RCC 7860 (cell line): ENCODE results near the gene HMGCL.
"Not testable (repeated sequence)": the region's sequence is repeated elsewhere in the genome, so short reads cannot be mapped to it uniquely, and the experiment has no call there.

ENCODE experiments used
- DNase-seq: peaks from one replicate; pipeline ENCODE4 v3.0.0-alpha.2; 2015; ENCODE audit warnings: low spot score
- FAIRE-seq: peaks from 2 replicates; lab custom pipeline; 2012; peaks lifted over from hg19 to GRCh38; lab: Jason Lieb, UNC

The HMGCL gene

DNA sequence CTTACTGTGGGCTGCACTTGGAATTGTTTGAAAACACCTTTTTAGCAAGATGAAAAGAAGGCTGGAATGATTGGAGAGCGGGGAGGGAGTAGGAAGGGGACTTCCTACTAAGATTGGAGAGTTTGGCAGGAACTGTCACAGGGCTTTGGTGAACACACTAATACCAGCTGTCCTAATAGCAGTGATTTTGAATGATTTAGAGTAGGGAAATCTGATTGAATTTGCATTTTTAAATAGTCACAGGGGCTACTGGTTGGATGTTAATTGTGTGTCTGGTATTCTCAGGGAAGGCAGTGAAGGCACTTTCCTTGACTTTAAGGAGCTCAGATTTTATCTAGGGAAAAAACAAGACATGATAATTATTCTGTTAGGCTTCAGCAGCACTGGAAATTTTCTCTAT is 2.5 kb upstream of the HMGCL start:
- no peak for DNase-seq
- no peak for FAIRE-seq

DNA sequence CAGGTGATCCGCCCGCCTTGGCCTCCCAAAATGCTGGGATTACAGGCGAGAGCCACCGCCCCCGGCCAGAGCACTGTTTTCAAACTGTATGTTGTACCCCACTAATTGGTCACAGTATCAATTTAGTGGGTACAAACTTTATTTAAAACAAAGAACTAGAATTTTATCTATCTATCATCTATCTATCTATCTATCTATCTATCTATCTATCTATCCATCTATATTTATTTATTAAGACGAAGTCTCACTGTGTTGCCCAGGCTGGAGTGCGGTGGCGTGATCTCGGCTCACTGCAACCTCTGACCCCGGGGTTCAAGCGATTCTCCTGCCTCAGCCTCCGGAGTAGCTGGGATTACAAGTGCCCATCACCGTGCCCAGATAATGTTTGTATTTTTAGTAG is 1.4 kb upstream of the HMGCL start:
- not testable (repeated sequence) for FAIRE-seq, DNase-seq

- DNase-seq: no peak
- no peak for FAIRE-seq
Observed at GRCh38 chr1:23825762-23826522, 713 bp upstream of the HMGCL start.

GRCh38 chr1:23824711-23825075 is 536 bp downstream of the HMGCL start:
- FAIRE-seq (no peak), DNase-seq (no peak)

GRCh38 chr1:23823767-23824166 is 1.5 kb downstream of the HMGCL start:
- DNase-seq (no peak), FAIRE-seq (no peak)

DNA sequence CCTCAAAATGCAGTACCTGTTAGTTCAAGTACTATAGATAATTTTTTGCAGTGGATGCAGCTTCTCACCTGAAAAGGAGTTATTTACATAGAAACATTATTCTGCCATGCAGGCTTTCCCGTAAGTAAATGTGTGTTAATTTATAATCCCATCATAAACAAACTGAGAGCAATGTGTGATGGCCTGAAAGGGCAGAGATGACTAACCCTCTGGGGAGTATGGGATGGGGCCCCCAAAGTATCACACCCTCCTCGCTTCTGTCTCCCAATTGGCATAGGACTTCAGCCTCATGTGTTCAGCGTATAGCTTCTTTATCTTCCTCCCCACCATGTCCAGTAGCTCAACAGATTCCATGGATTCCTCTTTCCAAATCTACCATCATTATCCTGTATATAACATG is 7.6 kb downstream of the HMGCL start:
- FAIRE-seq: no peak
- DNase-seq: no peak

DNA sequence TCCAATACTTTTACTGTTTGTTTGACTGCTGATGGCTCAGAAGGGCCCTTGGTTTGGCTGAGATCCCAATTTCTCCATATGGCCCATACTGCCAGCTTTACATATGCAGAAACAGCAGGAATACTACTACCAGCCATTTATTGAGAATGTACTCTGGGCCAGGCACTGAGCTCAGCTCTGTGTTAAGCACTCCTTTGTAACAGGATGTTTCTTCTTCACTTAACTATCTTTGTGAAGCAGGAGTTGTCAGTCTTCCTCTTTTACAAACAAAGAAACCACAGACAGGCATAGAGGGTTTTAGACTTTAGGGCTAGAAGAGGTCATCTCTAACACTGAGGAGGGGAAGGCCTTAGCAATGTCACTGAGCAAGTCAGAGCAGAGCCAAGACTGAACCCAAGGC is 8.3 kb downstream of the HMGCL start:
- no peak for FAIRE-seq
- DNase-seq: no peak

- DNase-seq (no peak), FAIRE-seq (no peak)
Observed at GRCh38 chr1:23816361-23816760, 8.9 kb downstream of the HMGCL start.

GRCh38 chr1:23814016-23814415 is 11.2 kb downstream of the HMGCL start:
- DNase-seq (no peak), FAIRE-seq (no peak)

DNA sequence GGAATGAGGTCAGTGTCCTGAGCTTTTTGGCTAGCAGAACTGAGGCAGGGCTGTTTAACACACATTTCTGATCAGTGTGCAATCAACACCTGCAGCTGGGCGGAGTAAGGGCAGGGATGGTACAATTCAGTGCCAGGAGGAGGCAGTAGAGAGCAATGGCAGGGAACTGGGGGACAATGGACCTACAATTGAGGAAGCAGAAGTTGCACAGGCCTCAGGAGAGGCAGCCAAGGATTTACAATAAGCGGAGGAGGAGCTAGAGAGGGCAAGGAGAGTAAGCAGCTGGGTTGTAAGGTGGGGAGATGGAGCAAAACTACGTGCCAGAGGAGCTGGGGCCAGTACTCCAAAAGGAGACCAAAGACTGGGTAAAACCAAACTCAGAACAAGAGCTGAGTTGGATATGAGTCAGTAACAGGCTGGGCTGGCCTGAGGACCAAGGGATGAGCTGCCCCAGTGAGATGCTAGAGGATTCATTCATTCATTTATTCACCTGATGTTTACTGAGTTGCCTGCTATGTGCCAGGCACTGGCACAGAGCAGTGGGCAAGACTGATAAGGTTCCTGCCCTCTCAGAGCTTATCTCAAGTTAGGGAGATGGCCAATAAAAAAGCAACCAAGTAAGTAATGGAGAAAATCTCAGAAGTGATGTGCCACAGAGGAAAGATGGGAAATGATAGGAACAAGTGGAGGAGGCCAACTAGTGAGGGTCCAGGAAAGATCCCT is 14.2 kb downstream of the HMGCL start:
- DNase-seq (no peak), FAIRE-seq (no peak)

- DNase-seq: peak; percentile 58
- no peak for FAIRE-seq
Observed at GRCh38 chr1:23809751-23810171, 15.5 kb downstream of the HMGCL start.

- FAIRE-seq: no peak
- no peak for DNase-seq
Observed at GRCh38 chr1:23807453-23807852, 17.8 kb downstream of the HMGCL start.

DNA sequence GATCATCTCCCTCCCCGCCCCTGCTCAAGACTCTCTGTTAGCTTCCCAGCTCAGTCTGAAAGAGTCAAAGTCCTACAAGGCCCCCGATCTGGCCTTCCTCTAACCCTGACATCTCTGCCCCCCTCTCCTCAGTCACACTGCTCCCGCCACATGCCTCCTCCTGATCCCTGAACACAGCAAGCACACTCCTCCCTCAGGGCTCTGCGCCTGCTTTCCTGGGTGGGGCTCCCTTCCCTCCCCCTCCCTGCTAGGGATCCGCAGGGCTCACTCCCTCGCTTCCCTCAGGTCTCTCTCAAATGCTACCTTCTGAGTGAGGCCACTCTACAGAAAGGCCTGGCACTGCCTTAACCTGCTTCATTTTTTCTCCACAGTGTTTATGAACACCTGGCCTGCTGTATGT is 18.9 kb downstream of the HMGCL start:
- FAIRE-seq: no peak
- no peak for DNase-seq

- FAIRE-seq: no peak
- no peak for DNase-seq
Observed at GRCh38 chr1:23805025-23805424, 20.2 kb downstream of the HMGCL start.

DNA sequence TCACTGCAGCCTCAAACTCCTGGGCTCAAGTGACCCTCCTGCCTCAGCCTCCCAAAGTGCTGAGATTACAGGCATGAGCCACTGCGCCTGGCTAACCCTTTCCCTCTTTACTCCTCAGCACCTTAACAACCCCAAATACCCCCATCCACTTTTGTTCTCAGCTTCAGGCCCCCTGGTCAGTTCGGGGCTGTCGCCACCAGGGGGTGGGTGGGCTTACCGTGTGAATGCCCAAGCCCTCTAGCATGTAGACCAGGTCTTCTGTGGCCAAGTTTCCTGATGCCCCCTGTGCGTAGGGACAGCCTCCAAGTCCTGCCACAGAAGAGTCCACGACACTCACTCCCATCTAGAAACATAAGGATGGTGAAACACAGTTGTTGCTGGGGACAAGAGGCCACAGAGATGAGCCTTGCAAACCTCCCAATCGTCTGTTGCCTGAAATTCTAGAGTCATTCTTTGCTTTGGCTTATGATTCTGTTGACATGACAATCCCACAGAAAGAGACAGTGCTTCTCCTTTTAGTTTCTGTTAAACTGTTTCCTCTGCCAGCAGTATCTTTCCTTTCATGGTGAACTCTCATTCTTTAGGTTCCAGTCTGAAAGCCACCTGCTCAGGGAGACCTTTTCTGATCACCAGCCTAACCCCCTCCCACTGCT is 20.9 kb downstream of the HMGCL start:
- FAIRE-seq (no peak), DNase-seq (no peak)

DNA sequence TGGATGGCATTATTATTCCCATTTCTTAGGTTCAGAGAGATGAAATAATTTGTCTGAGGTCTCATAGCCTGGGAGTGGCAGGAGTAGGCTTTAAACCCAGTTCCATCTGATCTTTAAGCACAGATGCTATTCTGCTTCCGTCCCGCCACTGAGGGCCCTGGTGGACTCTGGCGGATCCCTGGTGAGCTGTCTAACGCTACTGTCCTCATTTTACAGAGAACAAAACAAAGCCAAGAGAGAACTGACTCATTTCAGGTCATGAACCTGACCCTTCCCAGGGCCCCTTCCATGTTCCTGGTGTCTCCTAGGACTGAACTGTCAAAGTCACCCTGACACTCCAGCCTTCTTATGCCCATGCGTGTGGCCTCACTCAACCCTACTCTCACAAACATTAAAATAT is 21.6 kb downstream of the HMGCL start:
- FAIRE-seq (no peak), DNase-seq (no peak)

DNA sequence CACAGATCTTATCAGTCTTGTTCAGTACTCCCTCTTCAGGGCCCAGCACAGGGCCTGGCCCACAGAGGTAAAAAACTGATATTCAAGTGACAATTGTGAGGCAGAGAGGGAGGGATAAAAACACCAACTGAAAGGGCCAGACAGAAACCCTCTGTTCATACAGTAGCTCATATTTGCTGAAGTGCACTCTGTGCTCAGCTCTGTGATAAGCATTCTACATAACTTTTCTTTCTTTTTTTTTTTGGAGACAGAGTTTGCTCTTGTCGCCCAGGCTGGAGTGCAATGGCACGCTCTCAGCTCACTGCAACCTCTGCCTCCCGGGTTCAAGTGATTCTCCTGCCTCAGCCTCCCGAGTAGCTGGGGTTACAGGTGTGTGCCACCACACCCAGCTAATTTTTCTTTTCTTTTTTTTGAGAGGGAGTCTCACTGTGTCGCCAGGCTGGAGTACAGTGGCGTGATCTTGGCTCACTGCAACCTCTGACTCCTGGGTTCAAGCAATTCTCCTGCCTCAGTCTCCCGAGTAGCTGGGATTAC is 22.4 kb downstream of the HMGCL start:
- FAIRE-seq: not testable (repeated sequence)

GRCh38 chr1:23801876-23802275 is 23.4 kb downstream of the HMGCL start:
- FAIRE-seq: no peak
- DNase-seq: no peak

More for the DNA sequence above, 22.4 kb downstream of the HMGCL start:
- not testable (repeated sequence) for DNase-seq

DNA sequence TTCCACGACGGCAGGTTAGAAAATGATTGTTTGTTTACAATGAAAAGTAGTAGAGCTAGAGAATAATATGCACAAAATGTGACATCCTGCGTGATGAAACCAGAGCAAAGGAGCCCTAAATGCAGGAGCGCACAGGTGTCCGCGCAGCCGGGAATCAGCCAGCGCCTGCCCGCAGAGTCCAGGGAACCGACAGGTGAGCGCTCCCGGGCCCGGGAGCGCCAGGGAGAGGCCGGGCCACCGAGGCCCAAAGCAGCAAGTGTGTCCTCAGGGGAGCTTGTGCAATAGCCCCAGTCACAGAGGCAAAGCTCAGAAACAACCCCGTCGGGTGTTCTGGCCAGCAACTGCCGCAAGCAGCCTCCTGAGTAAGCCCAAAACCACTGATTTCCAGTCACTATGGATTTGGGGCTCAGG is 23.9 kb downstream of the HMGCL start:
- FAIRE-seq (no peak), DNase-seq (no peak)

DNA sequence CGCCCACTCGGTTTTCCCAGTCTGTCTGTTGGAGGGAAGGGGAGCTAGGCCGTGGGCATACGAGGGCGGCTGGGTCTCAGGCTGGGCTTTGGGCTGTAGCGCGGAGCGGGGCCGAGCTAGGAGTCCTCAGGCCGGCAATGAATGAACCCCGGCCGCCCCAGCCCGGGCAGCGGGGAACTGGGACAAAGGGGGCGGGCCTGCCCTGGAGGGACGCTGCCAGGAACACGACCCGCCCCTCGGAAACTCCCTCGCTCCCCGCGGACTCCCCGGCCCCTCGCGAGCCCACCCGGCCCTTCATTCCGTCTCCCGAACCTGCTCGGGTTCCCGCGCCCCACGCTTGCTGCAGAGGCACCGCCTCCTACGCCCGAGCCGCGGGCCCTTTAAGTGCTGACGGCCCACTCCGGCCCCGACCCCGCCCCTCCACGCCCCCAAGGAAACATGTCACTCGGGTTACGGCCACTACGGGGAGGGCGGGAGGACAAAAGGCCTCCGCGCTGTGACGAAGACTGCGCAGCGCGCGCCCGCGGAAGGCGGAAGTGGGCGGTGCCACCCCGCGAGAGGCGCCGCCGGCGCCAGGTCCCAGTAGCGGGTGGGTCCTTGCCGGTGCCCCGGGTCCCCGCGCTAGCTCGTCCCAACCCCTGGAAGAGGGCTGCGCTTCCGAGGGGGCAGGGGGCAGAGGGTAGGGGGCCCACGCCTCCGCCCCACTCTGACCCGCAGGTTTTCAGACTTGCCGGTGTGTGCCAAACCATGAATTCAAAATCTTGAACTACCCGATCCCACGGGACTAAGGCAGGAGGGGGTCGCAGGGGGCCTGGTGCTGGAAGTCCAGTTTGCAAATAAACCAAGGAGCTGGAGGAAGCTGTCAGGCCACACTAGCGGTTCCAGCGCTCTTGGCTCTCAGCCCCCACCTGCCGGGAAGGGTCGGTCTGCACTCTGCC is 24.6 kb downstream of the HMGCL start, which contains the start of gene GALE:
TSS of gene GALE (minus strand) at position 355 of the 938 bp plus-strand sequence. CDS start 1,747 bp downstream, outside the sequence.
- FAIRE-seq: peak; percentile 17
- DNase-seq: peak; percentile 90
